GM21447 (cell line): ENCODE results near the gene CUL4B.
"Not testable (repeated sequence)": the region's sequence is repeated elsewhere in the genome, so short reads cannot be mapped to it uniquely, and the experiment has no call there.

ENCODE experiments used
- ATAC-seq: cut with Tn5 transposase; IDR thresholded peaks from one replicate; pipeline ENCODE4 v1.9.1; 2021; ENCODE audit not compliant: unreplicated experiment

The CUL4B gene

DNA sequence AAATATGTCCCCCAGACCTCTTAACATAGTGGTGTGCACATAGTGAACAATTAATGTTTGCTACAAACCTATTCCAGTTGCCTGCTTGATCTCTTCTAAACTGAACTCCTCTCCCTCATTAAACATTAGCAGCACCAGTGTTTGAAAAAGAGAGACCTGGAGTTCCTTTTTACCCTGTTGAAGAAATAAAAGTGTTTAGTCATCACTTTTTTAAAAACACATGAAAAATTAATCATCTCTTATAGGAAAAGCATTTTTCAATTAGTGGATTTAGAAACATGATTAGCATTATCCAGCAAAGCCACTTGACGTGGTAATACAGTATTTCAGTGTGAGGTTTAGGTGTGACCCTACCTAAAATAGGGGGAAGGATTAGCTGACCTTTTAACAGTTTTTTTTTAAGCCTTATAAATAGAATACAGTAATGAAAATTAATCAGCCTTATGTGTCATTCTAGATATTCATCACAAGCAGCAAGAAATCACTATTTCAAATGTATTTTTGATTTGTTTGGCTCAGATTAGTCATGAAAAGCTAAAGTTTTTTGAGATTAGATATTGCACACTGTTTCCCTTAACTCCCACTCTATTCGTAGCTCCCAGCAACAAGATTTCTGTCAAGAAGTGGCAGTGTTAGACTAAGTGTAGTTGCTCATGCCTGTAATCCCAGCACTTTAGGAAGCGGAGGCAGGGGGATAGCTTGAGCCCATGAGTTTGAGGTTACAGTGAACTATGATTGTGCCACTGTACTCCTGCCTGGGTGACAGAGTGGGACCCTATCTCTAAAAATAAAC lies 26.2 kb downstream of the CUL4B start:
- ATAC-seq = no peak

GRCh38 chrX:120522820-120523219 lies 37.9 kb downstream of the CUL4B start:
- ATAC-seq = no peak

DNA sequence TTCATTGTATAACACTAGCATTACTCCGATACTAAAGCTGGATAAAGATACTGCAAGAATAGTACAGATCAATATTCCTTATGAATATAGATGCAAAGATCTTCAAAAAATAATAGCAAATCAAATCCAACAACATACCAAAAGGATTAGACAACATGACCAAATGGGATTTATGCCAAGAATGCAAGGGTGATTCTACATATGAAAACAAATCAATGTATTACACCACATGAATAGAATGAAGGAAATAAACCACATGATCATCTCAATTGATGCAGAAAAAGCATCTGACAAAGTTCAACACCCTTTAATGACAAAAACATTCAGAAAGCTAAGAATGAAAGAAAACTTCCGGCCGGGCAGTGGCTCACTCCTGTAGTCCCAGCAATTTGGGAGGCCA lies 42.8 kb downstream of the CUL4B start:
- no peak for ATAC-seq

DNA sequence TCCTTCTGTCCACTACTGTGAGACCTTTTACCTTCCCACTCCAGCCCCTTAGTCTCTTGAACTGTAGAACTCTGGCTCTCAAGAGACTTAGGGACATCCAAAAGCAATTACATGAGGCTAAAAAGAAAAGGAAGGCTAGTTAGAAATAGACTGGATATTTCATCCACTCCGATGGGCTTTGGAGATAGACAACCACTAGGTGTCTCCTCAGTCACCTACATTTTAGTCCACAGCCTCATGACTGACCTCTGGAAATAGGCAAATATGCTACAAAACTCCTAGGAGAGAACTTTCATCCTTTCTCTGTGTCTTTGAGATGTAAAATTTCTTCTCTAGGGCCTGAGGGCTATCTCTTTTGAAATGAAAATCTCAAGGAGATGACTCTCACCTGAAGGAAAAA lies 46.5 kb downstream of the CUL4B start:
- no peak for ATAC-seq

DNA sequence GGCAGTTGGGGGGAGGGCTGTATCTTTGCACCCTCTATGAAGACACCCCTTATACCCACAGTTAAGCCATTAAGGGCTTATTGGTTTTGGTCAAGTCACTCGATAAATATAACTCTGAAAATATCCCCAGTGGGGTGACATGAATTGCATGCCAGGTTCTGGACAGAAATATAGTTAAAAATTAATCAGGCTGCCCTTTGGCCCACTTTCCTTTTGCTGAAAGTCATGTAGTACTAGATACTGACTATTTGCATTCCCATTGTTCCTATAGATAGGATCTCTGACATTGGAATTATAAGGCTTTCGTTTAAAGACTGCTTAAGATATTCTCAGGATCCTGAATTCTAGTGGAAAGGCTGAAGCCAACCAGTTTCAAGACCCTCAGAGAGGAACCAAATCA lies 48.1 kb downstream of the CUL4B start:
- ATAC-seq = no peak

GRCh38 chrX:120512222-120512621 lies 48.5 kb downstream of the CUL4B start:
- ATAC-seq = no peak

DNA sequence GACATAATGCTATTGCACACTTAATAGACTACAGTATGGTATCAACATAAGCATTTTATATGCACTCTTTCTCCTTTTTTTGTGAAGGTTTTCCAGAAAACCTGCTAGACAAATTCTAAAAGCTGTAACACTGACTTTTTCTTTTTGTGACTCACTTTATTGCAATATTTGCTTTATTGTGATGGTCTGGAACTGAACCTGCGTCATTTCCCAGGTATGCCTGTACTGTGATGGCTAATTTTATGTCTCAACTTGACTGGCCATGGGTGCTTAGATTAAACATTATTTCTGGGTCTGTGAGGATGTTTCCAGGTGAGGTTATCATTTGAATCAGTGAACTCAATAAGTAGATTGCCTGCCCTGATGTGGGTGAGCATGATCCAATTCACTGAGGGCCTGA lies 56.2 kb downstream of the CUL4B start:
- ATAC-seq = no peak

DNA sequence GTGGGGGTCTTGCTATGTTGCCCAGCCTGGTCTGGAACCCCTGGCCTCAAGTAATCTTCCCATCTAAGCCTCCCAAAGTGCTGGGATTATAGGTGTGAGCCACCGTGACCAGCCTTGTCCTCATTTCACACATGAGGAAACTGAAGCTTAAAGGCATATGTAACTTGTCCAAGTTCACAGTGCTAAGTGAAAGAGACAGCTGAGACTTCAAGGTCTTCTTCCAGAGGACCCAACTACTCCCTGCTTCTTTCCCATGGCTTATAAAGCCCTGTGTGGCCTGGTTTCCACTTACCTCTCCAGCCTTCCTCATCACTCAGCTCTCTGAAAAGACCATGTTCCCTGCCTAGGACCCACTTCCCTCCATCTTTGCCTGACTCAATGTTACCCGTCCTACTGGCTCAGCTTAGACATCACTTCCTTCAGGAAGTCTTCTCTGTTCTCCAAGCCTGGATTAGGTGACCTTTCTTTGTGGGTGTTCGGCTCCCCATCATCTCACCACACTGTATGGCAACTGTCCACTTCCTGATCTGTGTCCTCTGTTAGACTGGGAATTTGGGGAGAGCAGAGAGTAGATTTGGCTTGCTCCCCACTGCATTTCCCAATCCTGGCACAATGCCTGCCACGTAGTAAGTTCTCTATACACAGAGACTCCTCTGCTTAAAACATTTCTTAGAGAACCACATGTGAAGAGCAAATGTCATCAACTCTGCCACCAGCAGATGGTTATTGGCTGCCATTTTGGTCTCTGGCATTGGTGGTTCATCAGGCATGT lies 61.3 kb downstream of the CUL4B start:
- no peak for ATAC-seq

DNA sequence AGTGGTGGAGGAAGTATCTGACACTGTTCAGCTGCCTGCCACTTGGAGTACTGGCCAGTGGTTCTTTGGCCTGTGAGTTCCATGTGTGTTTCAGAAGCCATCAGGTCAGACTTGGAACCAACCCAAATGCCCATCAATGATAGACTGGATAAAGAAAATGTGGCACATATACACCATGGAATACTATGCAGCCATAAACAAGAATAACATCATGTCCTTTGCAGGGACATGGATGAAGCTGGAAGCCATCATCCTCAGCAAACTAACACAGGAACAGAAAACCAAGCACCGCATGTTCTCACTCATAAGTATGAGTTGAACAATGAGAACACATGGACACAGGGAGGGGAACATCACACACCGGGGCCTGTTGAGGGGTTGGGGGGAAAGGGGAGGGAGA lies 70.6 kb downstream of the CUL4B start:
- not testable (repeated sequence) for ATAC-seq

DNA sequence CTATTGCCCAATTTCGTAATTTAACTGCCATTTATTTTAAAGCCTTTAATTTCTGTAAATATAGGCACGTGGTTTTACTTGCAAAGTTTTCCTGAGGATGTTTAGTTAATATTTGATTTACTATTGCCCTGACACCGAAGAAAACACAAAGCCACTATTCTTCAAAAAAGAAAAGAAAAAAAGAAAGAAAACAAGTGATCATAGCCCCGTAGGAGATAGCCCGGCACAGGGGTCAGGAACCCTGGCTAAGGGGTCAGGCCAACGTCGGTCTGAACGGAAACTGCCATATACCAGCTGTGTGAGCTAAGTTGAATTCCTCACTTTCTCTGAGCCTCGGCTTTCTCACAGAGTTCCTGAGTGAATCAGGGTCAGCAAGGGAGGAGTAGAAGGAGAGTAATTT lies 74.0 kb downstream of the CUL4B start:
- ATAC-seq = no peak

- peak; percentile 78 for ATAC-seq
These were observed 74.9 kb downstream of the CUL4B start for GRCh38 chrX:120485638-120486520.

DNA sequence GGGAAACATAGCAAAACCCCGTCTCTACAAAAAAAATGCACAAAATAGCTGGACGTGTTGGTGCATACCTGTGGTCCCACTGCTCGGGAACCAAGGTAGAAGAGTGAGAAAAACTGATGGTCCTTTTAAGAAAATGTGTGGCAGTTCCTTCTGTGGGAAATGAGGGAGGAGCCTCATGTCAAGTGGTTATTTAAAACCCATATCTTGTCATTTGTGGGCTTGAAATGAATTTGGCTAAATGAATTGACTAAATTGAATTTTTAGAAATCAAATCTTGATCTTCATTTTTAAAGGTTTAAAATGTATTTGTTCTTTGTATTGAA lies 75.5 kb downstream of the CUL4B start:
- ATAC-seq = peak; percentile 14

DNA sequence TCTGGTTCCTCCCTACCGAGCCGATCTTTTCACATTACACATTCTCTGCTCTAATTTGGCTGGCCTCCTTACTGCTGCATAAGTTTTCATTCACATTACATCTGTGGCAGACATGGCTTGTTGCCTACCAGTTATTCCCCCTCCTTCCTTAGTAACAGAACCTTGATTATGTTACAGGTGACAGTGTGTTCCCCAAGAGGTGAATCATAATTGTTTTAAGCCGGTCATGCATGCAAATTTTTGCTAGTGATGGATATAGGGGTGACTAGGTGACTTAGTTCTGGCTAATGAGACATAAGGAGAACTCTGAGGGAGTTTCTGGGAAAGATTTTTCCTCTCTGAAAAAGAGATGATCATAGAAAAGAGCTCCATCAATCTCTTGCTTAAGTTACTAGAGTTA lies 83.3 kb downstream of the CUL4B start:
- no peak for ATAC-seq

DNA sequence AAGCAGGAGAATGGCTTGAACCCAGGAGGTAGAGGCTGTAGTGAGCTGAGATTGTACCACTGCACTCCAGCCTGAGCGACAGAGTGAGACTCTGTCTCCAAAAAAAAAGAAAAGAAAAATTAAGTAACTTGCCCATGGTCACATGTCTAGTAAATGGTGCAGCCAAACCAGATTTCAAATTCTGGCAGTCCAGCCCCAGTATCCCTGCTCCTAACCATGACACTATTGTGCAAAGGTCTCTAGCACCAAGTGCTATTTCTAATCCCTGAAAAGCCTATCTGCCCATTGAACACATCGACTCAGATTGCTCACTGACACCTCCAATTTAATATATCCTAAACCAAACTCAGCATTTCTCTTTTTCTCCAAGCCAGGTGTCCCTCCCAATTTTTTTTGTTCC lies 84.0 kb downstream of the CUL4B start:
- ATAC-seq = no peak

- not testable (repeated sequence) for ATAC-seq
These were observed 85.3 kb downstream of the CUL4B start for GRCh38 chrX:120475447-120475846.
